Astrocyte (in vitro differentiated cells and primary cell): ENCODE data around the gene CSNK1G2.

Experiments
- EZH2 ChIP-seq: IDR thresholded peaks from 2 replicates; pipeline ENCODE4 v1.6.1; 2012; ENCODE audit warnings: mild to moderate bottlenecking, low read length, inconsistent platforms; ENCODE audit not compliant: insufficient read depth
- TF ChIP-seq, protein P1 (sequence below): IDR thresholded peaks from 2 replicates; pipeline ENCODE4 v1.5.1; 2011; ENCODE audit warnings: low read depth, mild to moderate bottlenecking, inconsistent platforms, low read length, moderate library complexity; ENCODE audit not compliant: insufficient read depth

DNA sequence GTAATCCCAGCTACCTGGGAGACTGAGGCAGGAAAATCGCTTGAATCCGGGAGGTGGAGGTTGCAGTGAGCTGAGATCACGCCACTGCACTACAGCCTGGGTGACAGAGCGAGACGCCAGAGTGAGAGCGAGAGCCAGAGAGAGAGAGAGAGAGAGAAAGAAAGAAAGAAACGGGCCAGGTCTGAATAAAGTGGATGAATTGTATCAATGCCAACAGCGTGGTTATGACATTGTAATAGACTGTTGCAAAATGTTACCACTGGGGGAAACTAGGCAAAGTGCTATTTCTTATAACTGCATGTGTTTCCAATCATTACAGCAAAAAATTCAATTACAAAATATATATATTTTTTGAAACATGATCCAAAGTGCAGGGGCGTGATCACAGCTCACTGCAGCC lies 86.4 kb downstream of the CSNK1G2 start:
- TF ChIP-seq, protein P1, sequence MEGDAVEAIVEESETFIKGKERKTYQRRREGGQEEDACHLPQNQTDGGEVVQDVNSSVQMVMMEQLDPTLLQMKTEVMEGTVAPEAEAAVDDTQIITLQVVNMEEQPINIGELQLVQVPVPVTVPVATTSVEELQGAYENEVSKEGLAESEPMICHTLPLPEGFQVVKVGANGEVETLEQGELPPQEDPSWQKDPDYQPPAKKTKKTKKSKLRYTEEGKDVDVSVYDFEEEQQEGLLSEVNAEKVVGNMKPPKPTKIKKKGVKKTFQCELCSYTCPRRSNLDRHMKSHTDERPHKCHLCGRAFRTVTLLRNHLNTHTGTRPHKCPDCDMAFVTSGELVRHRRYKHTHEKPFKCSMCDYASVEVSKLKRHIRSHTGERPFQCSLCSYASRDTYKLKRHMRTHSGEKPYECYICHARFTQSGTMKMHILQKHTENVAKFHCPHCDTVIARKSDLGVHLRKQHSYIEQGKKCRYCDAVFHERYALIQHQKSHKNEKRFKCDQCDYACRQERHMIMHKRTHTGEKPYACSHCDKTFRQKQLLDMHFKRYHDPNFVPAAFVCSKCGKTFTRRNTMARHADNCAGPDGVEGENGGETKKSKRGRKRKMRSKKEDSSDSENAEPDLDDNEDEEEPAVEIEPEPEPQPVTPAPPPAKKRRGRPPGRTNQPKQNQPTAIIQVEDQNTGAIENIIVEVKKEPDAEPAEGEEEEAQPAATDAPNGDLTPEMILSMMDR = no peak
- no peak for TF ChIP-seq EZH2
